IMR-90 (cell line): ENCODE measurements around the gene SVEP1. TPM values are rescaled to one million over a fixed set of nuclear protein-coding genes. Genes with fewer than 3 reads are reported as not detected.

Experiments
- ATAC-seq: fragments of 200-7000 bp; cut with Tn5 transposase; 2 replicates; pipeline ENCODE4 v1.9.1; 2020; ENCODE audit warnings: low read depth, mild to moderate bottlenecking, moderate library complexity
- BruUV-seq: library from RNA; stranded (reverse); fragments of 400-500 nt; replicated peaks from 2 replicates; lab custom pipeline; 2021; lab: Mats Ljungman, UMichigan
- CTCF ChIA-PET: fragments of 300-600 bp; formaldehyde crosslinking; extraction: SDS; loops from one replicate; lab custom pipeline; 2021; ENCODE audit warnings: antibody characterized with exemption; lab: Yijun Ruan, JAX
- POLR2A ChIA-PET: fragments of 300-600 bp; sonication (Branson Sonifier 250); formaldehyde crosslinking; loops from one replicate; lab custom pipeline; 2022; ENCODE audit warnings: antibody characterized with exemption; ENCODE audit not compliant: unreplicated experiment; lab: Charles Lee
- DNase-seq: peaks from one replicate; pipeline ENCODE4 v3.0.0; 2013
- H2AFZ ChIP-seq: replicated peaks from 2 replicates; pipeline ENCODE3; 2013; ENCODE audit warnings: low read length, mild to moderate bottlenecking; ENCODE audit not compliant: poor library complexity
- H2AK5ac ChIP-seq: 2 replicates; pipeline ENCODE4 v1.6.1; 2013; ENCODE audit warnings: low read depth, low read length, inconsistent platforms
- H2AK9ac ChIP-seq: replicated peaks from 2 replicates; pipeline ENCODE3; 2013; ENCODE audit warnings: mild to moderate bottlenecking, low read depth, low read length, moderate library complexity; ENCODE audit not compliant: poor library complexity
- H2BK120ac ChIP-seq: 2 replicates; pipeline ENCODE4 v1.6.1; 2013; ENCODE audit warnings: low read depth, low read length, inconsistent platforms
- H2BK15ac ChIP-seq: 3 replicates; pipeline ENCODE4 v1.6.1; 2013; ENCODE audit warnings: low read depth, low read length, inconsistent platforms
- H2BK20ac ChIP-seq: 2 replicates; pipeline ENCODE4 v1.6.1; 2013; ENCODE audit warnings: low read depth, mild to moderate bottlenecking, inconsistent platforms, low read length, moderate library complexity
- H2BK5ac ChIP-seq: 2 replicates; pipeline ENCODE4 v1.6.1; 2013; ENCODE audit warnings: mild to moderate bottlenecking, low read depth, low read length, inconsistent platforms; ENCODE audit not compliant: poor library complexity, severe bottlenecking
- H3K14ac ChIP-seq: replicated peaks from 2 replicates; pipeline ENCODE4 v1.6.1; 2013; ENCODE audit warnings: low read depth, low read length, inconsistent platforms
- H3K18ac ChIP-seq: 2 replicates; pipeline ENCODE4 v1.6.1; 2013; ENCODE audit warnings: low read depth, low read length, control low read depth
- H3K23ac ChIP-seq: 2 replicates; pipeline ENCODE4 v1.6.1; 2013; ENCODE audit warnings: low read depth, low read length, inconsistent platforms
- H3K27ac ChIP-seq: 2 replicates; pipeline ENCODE4 v1.5.1; 2013; ENCODE audit warnings: mild to moderate bottlenecking, control low read depth, low read length; ENCODE audit not compliant: insufficient read depth
- H3K27me3 ChIP-seq: 2 replicates; pipeline ENCODE4 v1.6.1; 2013; ENCODE audit warnings: low read length; ENCODE audit not compliant: control insufficient read depth, insufficient read depth
- H3K36me3 ChIP-seq: 2 replicates; pipeline ENCODE4 v1.6.1; 2013; ENCODE audit warnings: low read length, mixed read lengths; ENCODE audit not compliant: control insufficient read depth, insufficient read depth
- H3K4ac ChIP-seq: 2 replicates; pipeline ENCODE4 v1.6.1; 2013; ENCODE audit warnings: low read depth, low read length, inconsistent platforms
- H3K4me1 ChIP-seq: 2 replicates; pipeline ENCODE4 v1.6.1; 2013; ENCODE audit warnings: low read length, mixed read lengths; ENCODE audit not compliant: control insufficient read depth, insufficient read depth
- H3K4me2 ChIP-seq: 2 replicates; pipeline ENCODE4 v1.6.1; 2013; ENCODE audit warnings: low read depth, mild to moderate bottlenecking, control low read depth, low read length, moderate library complexity
- H3K4me3 ChIP-seq: 2 replicates; pipeline ENCODE4 v1.5.1; 2013; ENCODE audit warnings: low read depth, mild to moderate bottlenecking, control low read depth, low read length, moderate library complexity; ENCODE audit not compliant: insufficient read depth
- H3K56ac ChIP-seq: 2 replicates; pipeline ENCODE4 v1.6.1; 2013; ENCODE audit warnings: low read length, inconsistent platforms; ENCODE audit not compliant: insufficient read depth; ENCODE audit errors: extremely low read depth
- H3K79me1 ChIP-seq, 2 experiments: 2 replicates each; pipeline ENCODE4 v1.6.1; 2013; ENCODE audit warnings: low read length in 2 of 2, inconsistent platforms in 1 of 2, low read depth in 1 of 2
- H3K9ac ChIP-seq: 2 replicates; pipeline ENCODE4 v1.6.1; 2013; ENCODE audit warnings: low read depth, low read length, control low read depth
- H3K9me1 ChIP-seq: 2 replicates; pipeline ENCODE4 v1.6.1; 2013; ENCODE audit warnings: low read length, inconsistent platforms; ENCODE audit not compliant: insufficient read depth
- H3K9me3 ChIP-seq: 2 replicates; pipeline ENCODE4 v1.6.1; 2013; ENCODE audit warnings: low read length; ENCODE audit not compliant: control insufficient read depth, insufficient read depth
- H4K20me1 ChIP-seq: 2 replicates; pipeline ENCODE4 v1.6.1; 2013; ENCODE audit warnings: low read length, inconsistent platforms; ENCODE audit not compliant: insufficient read depth
- H4K5ac ChIP-seq: 2 replicates; pipeline ENCODE4 v1.6.1; 2013; ENCODE audit warnings: mild to moderate bottlenecking, low read depth, low read length, control low read depth
- H4K8ac ChIP-seq, 2 experiments: 2 replicates each; pipeline ENCODE4 v1.6.1; 2013; ENCODE audit warnings: low read depth in 2 of 2, low read length in 2 of 2, control low read depth in 1 of 2, inconsistent platforms in 1 of 2
- H4K91ac ChIP-seq: 2 replicates; pipeline ENCODE4 v1.6.1; 2013; ENCODE audit warnings: low read depth, low read length, inconsistent platforms; ENCODE audit not compliant: insufficient read depth
- BHLHE40 ChIP-seq: fragments of 150-350 bp; IDR thresholded peaks from 2 replicates; pipeline ENCODE4 v1.6.1; 2016; ENCODE audit warnings: mild to moderate bottlenecking, low read depth, low read length
- MAFK ChIP-seq: IDR thresholded peaks from 2 replicates; pipeline ENCODE4 v1.6.1; 2012; ENCODE audit warnings: low read depth, low read length, improper control_type of control experiment
- NFE2L2 ChIP-seq: fragments of 150-350 bp; IDR thresholded peaks from 2 replicates; pipeline ENCODE4 v1.6.1; 2016; ENCODE audit warnings: low read depth, mild to moderate bottlenecking, low read length
- POLR2A ChIP-seq: IDR thresholded peaks from 2 replicates; pipeline ENCODE4 v1.6.1; 2012; ENCODE audit warnings: mild to moderate bottlenecking, low read depth, low read length
- RCOR1 ChIP-seq: IDR thresholded peaks from 2 replicates; pipeline ENCODE4 v1.6.1; 2012; ENCODE audit warnings: mild to moderate bottlenecking, low read length, improper control_type of control experiment; ENCODE audit not compliant: insufficient replicate concordance
- SMC3 ChIP-seq: fragments of 150-350 bp; IDR thresholded peaks from 2 replicates; pipeline ENCODE4 v1.6.1; 2016; ENCODE audit warnings: low read depth, mild to moderate bottlenecking, antibody characterized with exemption, low read length, moderate library complexity
- WGBS, 2 experiments: methylation state at CpG; one replicate each; pipeline versions ENCODE4 v1.1.5 to v1.1.7; 2013; ENCODE audit warnings: missing lambda C conversion rate in 2 of 2; ENCODE audit not compliant: insufficient read length in 1 of 2; ENCODE audit errors: extremely low coverage in 2 of 2; 5-methylcytosine and 5-hydroxymethylcytosine counted together
- dilution Hi-C: fragments of 300-500 bp; cut with HindIII; formaldehyde crosslinking; loops from one replicate; pipeline ENCODE4 v1.14.3; 2018; ENCODE audit warnings: low sequenced_read_pairs; ENCODE audit not compliant: unreplicated experiment
- in situ Hi-C: fragments of 300-500 bp; cut with MboI; formaldehyde crosslinking; loops from 3 replicates; pipeline ENCODE4 v1.14.3; 2019; ENCODE audit warnings: low sequenced_read_pairs, inconsistent platforms, mixed read lengths
- intact Hi-C: fragments of 100-400 bp; cut with micrococcal nuclease; formaldehyde crosslinking; loops from 2 replicates; pipeline ENCODE4 v1.10.0; 2022
- polyA plus RNA-seq, 3 experiments: library from polyadenylated mRNA; depleted of rRNA; stranded (reverse); fragments of >200 nt; gene quantifications; 2 replicates each; pipeline ENCODE4 v1.2.3, GENCODE V29; 2012; ENCODE audit warnings: low replicate concordance in 1 of 3
- total RNA-seq: library from RNA; depleted of rRNA; stranded (reverse); fragments of >200 nt; gene quantifications from 2 replicates; pipeline ENCODE4 v1.2.3, GENCODE V29; 2012

Gene SVEP1
- total and polyA plus RNA-seq, 2 of the 4 experiments (the other 2 are of a cell fraction) = 4.8 to 16.7 TPM

- in situ Hi-C loops = no loop called here
- H4K8ac ChIP-seq = no peak overlapping the region
- H3K4me1 ChIP-seq = no peaks in the 10 kb centered on the region
- dilution Hi-C loops = no loop called here
- no peak overlapping the region for H3K14ac ChIP-seq
- no peak overlapping the region for H3K4me2 ChIP-seq
- H2BK20ac ChIP-seq = no peak overlapping the region
- H3K4ac ChIP-seq = no peak overlapping the region
- no peak overlapping the region for H2AK9ac ChIP-seq
- H3K27ac ChIP-seq = no peak overlapping the region
- no peak overlapping the region for H2AFZ ChIP-seq
- H3K36me3 ChIP-seq = peaks cover 13% of the 10 kb centered on the region
- ChIA-PET CTCF (no interaction called here), POLR2A (interaction anchor here (0.6 kb wide), 1 partner anchor 19 kb away, joined by 3 read pairs; no protein-coding TSS in a partner anchor)
- H3K79me1 ChIP-seq = no peaks in the 10 kb centered on the region
- H3K23ac ChIP-seq = no peak overlapping the region
- no peak overlapping the region for H2BK15ac ChIP-seq
- WGBS, 2 experiments = 100% methylated on average over 1 of the region's 2 CpGs; no CpG with 5 or more reads in 1 of the 2 experiments
- TF ChIP-seq POLR2A = no peak
- no peak for TF ChIP-seq NFE2L2
- TF ChIP-seq MAFK = no peak
- TF ChIP-seq SMC3 = no peak
- no peak for TF ChIP-seq RCOR1
- no peak for TF ChIP-seq BHLHE40
- DNase-seq (no peak), ATAC-seq (no peak)
- H3K18ac ChIP-seq = no peak overlapping the region
- no peaks in the 10 kb centered on the region for H3K9me3 ChIP-seq
- H3K56ac ChIP-seq = no peak overlapping the region
- H4K91ac ChIP-seq = no peak overlapping the region
- no peak overlapping the region for H2BK120ac ChIP-seq
- H2AK5ac ChIP-seq = no peak overlapping the region
- H3K4me3 ChIP-seq = no peak overlapping the region
- BruUV-seq = no TSS peak
- H2BK5ac ChIP-seq = no peak overlapping the region
- no peak overlapping the region for H4K5ac ChIP-seq
- H3K9ac ChIP-seq = no peak overlapping the region
- H3K9me1 ChIP-seq = no peaks in the 10 kb centered on the region
- intact Hi-C loops = no loop called here
- no peaks in the 10 kb centered on the region for H4K20me1 ChIP-seq
- no peaks in the 10 kb centered on the region for H3K27me3 ChIP-seq
Measured at GRCh38 chr9:110414471-110414870, 165.1 kb downstream of the SVEP1 start.
